SIG-M5 (cell line): Measurements from ENCODE around the gene CHD5.

ENCODE experiments used
- DNase-seq: peaks from one replicate; lab custom pipeline; 2025; lab: John Stamatoyannopoulos, UW

CHD5 gene

GRCh38 chr1:6099787-6100765 lies 80.0 kb downstream of the CHD5 start:
- no peak for DNase-seq

- DNase-seq: no peak
These were observed 80.8 kb downstream of the CHD5 start for GRCh38 chr1:6099297-6099696.

DNA sequence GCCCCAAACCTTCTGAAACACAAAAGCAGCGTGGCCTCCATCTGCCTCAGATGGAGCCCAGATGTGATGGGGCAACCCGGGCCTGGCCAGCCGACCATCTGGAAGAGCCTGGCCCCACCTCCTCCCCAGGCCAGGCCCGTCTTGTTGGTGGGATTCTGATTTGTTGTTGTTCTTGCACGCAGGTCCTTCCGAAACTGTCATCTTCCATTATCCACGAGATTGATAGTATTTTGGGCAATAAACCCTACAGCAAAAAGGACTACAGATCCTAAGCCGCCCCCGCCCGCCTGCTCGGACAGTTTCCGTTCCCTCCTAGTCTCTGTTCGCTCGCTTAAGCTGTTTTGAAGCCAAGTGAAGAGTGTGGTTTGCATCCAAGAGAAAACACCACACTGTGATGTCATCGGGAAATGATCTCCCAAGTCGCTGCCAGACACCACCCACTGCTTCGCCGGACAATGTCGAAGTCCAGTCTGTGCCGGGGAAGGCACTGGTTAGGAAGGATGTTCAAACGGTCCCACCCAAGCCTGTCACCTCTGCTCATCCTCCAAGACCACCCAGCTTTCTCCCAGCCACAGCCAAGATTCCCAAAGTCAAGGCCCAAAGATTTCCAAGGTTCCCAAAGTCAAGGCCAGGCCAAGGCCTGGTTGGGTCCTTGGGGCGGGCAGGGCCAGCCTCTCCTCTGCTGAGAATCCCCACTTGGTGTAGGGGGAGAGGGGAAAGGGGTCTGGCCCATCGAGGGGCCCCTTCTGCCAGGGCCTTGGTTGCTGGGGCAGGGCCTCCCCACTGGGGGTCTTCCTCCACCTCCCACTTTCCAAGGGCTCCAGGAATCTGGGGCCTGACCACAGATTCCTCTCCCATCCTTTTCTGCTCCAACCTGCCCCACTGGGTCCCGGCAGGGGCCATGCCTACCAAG lies 81.6 kb downstream of the CHD5 start:
- no peak for DNase-seq

DNA sequence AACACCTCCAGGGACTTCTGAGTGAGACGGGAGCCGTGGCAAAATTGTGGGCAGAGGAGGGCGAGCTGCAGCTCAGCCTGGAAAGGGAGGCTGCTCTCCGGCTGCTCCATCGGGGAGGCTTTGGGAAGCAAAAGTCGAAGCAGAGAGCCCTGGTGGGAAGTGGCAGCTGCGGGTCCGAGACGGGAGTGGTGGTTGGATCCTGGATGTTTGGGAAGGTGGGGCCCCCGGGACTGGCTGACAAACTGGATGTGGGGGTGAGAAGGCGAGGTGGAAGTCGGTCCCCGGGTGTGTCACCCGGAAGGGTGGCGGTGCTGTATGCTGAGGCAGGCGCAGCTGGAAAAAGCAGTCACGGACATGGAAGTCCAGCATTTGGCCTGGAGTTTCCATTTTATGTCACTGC lies 82.3 kb downstream of the CHD5 start:
- no peak for DNase-seq

- DNase-seq: no peak
These were observed 83.0 kb downstream of the CHD5 start for GRCh38 chr1:6097117-6097595.

DNA sequence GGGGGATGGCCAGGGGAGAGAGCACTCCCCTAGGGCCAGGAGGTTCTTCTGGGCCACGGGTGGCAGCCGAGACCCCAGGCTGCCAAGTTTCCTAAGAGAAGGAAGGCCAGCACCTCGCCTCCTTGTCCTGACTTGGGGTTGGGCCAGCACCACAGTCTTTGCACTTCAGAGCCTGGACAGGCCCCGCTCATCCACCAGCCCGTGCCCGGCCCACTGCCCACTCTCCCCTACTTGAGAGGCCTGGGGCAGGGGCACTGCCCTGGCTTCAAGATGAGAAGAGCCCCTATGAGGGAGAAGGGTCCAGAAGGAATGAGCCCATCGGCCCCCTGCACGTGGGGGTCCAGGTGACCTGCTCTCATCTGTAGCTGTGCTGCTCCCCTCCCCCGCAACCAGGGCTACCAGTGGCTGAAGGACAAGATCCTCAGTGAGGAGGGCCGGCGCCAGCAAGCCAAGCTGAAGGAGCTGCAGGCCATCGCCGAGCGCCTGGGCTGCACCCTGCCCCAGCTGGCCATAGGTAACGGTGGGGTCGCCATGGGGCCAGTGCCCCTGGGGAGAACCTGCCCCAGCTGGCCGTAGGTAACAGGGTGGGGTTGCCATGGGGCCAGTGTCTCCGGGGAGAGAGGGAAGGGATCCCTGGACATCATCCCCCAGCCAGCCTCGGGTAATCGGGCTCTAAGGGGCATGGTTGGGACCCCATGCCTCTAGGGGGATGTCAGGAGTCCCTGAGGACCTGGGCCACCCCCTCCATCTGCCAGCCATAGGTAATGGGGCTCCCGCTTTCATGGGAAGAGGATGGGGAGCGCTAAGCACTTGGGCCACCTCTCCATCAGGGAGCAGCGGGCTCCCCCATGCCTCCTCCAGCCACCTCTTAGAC lies 83.6 kb downstream of the CHD5 start:
- DNase-seq: no peak

- DNase-seq: no peak
These were observed 84.4 kb downstream of the CHD5 start for GRCh38 chr1:6095511-6096242.

DNA sequence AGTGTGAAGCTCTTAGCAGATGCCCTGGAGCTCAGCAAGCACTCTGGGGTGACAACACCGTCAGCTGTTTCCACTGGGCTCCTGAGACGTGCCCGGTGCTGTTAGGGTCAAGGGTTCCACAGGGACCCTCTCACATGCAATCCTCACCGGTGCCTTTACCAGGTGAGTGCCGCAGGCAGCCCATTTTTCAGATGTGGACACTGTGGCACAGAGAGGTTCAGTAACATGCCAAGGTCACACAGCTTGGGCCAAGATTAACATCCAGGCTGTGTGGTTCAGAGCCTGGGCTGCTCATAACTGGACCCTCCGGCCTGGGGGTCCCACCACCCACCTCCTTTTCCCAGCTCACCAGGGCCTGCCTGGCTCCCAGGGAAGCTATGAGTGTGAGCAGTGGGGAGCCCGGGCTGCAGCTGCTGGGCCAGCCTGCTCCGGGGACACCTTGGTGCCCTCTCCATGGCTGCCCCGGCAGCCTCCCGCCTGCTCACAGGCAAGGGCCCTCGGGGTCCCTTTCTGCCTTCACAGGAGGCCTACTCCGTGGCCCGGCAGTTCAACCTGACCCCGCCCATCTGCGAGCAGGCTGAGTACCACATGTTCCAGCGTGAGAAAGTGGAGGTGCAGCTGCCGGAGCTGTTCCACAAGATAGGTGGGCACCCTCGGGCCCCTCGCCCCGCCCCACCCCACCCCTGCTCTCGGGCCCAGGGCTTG lies 85.2 kb downstream of the CHD5 start:
- DNase-seq: no peak

GRCh38 chr1:6094246-6094645 lies 85.9 kb downstream of the CHD5 start:
- no peak for DNase-seq

DNA sequence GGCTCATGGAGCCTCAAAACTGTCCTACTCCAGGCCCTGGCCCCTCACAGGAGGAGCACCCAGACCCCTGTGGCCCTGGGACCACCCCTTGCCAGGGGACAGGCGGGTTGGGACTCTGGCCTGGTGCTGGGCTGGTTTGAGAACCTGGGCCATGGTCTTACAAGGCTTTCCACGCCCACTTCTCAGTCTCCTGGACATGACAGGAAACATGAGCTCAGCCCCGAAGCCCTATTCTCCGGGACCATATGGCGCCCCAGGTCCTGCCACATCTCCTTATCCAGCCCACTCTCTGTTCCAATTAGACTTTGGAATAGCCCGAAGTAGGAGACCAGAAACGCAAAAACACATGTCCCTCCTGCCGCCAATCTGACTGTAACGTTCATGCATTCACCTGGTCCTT lies 86.5 kb downstream of the CHD5 start:
- DNase-seq: no peak

GRCh38 chr1:6093071-6093470 lies 87.0 kb downstream of the CHD5 start:
- no peak for DNase-seq

DNA sequence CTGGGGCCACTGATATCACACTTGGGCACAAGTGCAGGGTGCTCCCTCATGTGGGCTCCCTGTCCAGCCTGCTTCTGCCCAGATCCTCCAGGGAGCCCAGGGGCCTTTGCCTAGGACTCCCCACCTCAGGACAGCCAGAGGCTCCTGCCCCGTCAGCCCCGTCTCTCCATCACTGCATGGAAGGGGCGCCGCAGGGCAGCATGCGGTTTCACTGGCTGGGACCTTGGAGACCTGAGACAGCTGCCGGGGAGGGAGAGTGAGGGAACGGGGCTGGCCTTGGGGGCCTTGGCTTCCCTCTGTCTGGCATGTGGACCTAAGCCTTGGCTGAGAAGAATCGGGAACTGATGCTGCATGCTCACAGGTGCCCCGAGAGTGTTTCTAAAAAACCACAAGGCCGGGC lies 87.9 kb downstream of the CHD5 start:
- DNase-seq: no peak

- no peak for DNase-seq
These were observed 88.4 kb downstream of the CHD5 start for GRCh38 chr1:6091823-6092109.

GRCh38 chr1:6090996-6091822 lies 88.9 kb downstream of the CHD5 start:
- no peak for DNase-seq

- DNase-seq: no peak
These were observed 89.8 kb downstream of the CHD5 start for GRCh38 chr1:6090288-6090687.

GRCh38 chr1:6088956-6089355 lies 91.2 kb downstream of the CHD5 start:
- DNase-seq: no peak

- no peak for DNase-seq
These were observed 92.2 kb downstream of the CHD5 start for GRCh38 chr1:6087958-6088357.

DNA sequence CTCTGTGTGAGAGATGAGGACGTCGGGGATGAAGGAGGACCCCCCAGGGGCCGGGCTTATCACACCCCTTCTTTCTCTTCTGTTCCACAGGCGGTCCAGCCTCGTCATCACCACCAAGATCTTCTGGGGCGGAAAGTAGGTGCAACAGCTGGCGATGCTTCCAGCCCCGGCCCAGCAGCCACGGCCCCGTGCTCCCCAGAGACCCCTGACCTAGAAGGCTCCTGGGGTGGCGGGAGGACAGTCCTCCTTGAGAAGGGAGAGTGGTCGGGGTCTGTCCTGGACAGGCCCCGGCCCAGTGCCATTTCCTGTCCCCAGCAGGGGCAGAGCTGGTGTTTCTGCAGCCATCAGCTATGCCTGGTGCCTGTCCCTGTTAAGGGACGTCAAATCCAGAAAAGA lies 92.7 kb downstream of the CHD5 start:
- DNase-seq: no peak

GRCh38 chr1:6086762-6087376 lies 93.3 kb downstream of the CHD5 start:
- DNase-seq: no peak
